ENCODE measurements around the gene MICALL2.

- TF ChIP-seq CTCF (IDR thresholded peaks at IDR 0.05) = no peak
- TF ChIP-seq POLR2A (IDR thresholded peaks at IDR 0.05) = no peak
These were observed 38.1 kb upstream of the MICALL2 start for GRCh38 chr7:1497293-1497927.

All from right lobe of liver (tissue), 4 donors.